NCI-H2196 treated with DMSO at 0.1 percent for 48 hours (cell line): ENCODE measurements around the gene ZCWPW2.

ENCODE experiments used
- DNase-seq: peaks from one replicate; lab custom pipeline; 2025; ENCODE audit not compliant: unreplicated experiment; lab: John Stamatoyannopoulos, UW

ZCWPW2 gene

GRCh38 chr3:28348629-28349468 is at the start of gene ZCWPW2, which contains the start of gene AZI2:
Gene ZCWPW2, plus strand, starts transcription at chr3:28348721. Its CDS starts 64,348 bp downstream, at chr3:28413069.
Gene AZI2, minus strand, starts transcription at chr3:28348824. Its CDS starts 8,207 bp downstream, at chr3:28340617.
- peak; percentile 51 for DNase-seq

DNA sequence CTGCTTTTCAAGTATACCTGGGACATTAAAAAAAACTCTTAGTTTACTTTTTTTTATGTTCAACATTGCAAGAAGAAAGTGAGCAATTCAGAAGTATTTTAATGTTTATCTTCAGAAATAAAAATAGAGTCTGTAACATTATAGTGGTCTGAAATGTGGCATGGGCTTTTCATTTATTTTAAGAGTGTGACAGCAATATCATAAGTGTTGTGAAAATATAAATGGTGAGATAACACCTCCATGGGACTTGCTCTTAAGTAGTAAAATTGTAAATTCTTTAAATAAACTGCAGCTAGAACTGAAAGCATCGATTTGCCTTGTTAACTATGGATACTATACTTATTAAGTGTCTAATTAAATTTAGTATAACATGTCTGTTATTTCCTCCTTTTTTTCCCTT is 48.8 kb upstream of the ZCWPW2 start:
- DNase-seq: no peak

DNA sequence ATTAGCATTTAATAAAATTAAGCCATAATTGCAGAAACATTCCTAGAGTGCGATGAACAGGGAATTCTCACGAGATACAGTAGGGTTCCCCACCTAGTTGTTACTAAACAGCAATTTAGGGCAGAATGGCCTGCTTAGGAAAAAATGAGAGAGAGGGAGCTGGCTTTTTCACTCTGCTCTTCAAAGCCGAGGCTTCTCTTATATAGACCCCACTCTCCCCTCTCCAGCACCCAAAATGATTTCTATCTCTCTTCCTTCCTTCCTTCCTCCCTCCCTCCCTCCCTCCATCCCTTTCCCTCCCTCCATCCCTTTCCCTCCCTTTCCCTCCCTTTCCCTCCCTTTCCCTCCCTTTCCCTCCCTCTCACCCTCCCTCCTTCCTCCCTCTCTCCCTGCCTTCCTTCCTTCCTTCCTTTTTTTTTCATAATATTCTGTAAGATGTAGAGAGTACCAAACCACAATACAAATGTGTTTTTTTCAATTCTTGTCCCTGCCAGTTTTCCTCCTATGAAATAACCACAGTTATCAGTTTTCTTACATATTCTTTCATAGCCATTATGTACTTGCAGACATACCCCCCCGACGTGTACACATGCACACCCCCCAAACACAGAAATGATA is 48.1 kb upstream of the ZCWPW2 start:
- no peak for DNase-seq

DNA sequence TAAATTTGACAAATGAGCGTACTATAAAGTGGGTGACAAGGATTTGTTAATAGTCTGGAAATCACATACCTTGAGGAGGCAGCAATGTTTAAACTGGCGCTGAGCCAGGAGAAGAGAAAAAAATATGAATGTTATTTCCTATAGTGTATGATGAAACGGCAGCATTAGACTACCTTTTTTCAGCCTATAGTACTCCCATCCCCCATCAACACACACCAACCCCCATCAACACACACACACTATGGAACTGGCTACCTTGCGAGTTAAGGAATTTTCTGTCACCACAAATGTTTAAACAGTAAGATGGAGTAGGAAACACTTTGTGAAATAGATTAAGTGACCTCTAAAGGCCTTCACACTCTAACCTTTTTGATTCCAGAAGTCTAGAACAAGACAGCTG is 46.8 kb upstream of the ZCWPW2 start:
- DNase-seq: no peak

GRCh38 chr3:28308196-28308595 is 40.3 kb upstream of the ZCWPW2 start:
- DNase-seq: no peak

- DNase-seq: no peak
Measured at GRCh38 chr3:28315711-28316110, 32.8 kb upstream of the ZCWPW2 start.

DNA sequence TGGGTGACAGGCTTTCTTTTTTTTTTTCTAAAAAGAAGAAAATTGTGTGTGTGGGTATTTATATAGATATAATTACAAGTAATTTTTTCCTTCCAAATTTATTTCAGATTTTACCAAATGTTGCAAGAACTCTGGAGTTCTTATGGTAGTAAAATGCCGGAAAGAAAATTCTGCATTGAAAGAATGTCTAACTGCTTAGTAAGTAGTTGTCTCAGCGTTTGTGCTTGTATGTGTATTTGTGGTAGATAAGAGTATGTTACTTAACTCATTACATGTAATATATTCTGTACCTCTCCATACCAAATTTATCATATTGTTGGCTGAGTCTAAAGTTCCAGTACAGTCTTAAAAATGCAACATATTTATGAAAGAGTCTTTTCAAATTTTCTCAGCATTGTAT is 32.3 kb upstream of the ZCWPW2 start:
- DNase-seq: no peak

- no peak for DNase-seq
Measured at GRCh38 chr3:28317438-28318022, 31.0 kb upstream of the ZCWPW2 start.

- DNase-seq: no peak
Measured at GRCh38 chr3:28320981-28321380, 27.5 kb upstream of the ZCWPW2 start.

- DNase-seq: no peak
Measured at GRCh38 chr3:28322464-28322863, 26.1 kb upstream of the ZCWPW2 start.

- DNase-seq: no peak
Measured at GRCh38 chr3:28326458-28326926, 22.0 kb upstream of the ZCWPW2 start.

DNA sequence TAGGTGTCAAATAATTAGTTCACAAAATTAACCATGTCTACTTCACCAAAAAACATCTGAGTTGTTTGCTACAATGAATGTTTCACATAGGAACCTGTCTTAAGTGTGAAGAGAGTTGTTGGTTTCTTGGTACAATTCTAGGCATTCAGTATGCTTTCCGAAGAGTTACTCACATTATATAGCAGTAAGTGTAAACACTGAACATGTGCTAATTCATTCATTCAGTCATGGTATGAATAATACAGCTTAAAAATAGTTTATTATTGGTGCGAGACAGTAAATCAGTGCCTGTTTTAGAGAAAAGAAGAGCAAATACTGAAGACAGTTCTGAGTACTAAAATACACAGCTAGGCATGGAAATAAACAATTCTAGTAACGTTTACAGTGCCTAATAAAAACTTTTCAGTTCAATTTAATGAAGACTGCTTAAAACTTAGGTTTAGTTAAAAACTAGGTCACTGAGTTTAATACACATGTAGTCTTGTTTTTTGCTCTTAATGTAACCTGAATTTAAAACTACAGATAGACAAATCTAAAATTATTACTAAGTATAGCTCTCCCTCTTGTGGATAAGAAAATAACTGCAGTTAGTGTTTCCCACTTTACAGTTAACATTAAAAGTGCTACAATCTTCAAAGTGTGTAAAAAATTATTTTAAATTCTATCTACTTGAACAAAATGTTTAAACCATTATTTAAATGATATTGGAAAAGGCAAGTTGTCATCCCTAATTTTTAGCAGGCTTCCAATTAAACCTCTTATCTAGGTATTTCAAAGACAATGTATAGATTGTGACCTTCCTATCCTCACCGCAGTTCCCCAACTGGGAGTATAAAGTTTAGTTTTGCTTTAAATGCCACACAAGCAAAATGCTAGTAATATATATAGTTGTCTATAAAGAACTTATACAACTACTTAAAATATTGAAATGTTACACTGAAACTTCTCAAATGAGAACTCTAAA is 20.1 kb upstream of the ZCWPW2 start:
- DNase-seq: no peak

GRCh38 chr3:28334552-28334951 is 14.0 kb upstream of the ZCWPW2 start:
- DNase-seq: no peak

GRCh38 chr3:28335246-28335645 is 13.3 kb upstream of the ZCWPW2 start:
- DNase-seq: no peak

DNA sequence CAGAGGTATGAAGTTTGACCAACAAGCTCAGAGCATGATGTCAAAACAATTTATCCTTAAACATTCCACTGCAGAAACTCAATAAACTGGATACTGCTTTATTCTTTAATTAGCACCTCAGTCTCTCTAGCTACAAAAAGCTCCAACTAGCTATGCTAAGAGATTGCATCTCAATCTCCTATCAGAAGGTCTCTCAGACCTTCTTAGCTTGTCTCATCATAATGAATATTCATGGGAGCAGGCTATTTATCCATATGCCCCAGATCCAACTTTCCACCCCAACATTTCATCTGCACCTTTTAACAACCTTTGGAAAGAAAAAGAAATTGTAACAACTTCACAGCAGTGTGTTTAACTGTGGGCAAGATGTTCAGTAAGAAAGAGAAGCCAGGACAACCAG is 11.3 kb upstream of the ZCWPW2 start:
- DNase-seq: no peak

- DNase-seq: no peak
Measured at GRCh38 chr3:28343144-28343543, 5.4 kb upstream of the ZCWPW2 start.

DNA sequence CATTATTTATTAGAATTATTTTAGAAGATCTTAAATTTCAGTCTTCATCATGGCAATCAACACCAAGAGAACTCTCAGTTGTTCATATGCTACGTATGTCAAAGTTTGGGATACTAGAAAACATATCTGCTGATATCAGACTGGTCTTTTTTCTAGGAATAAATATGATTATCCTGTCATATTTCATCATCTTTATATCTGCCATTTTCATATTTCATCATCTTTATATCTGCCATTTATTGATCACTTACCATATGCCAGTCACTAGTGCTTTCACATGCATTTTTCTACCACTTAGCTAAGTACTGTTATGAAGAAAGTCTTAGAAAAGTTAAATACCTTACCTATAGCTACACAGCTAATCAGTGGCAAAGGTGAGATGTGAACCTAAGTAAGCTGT is 2.8 kb upstream of the ZCWPW2 start:
- no peak for DNase-seq

DNA sequence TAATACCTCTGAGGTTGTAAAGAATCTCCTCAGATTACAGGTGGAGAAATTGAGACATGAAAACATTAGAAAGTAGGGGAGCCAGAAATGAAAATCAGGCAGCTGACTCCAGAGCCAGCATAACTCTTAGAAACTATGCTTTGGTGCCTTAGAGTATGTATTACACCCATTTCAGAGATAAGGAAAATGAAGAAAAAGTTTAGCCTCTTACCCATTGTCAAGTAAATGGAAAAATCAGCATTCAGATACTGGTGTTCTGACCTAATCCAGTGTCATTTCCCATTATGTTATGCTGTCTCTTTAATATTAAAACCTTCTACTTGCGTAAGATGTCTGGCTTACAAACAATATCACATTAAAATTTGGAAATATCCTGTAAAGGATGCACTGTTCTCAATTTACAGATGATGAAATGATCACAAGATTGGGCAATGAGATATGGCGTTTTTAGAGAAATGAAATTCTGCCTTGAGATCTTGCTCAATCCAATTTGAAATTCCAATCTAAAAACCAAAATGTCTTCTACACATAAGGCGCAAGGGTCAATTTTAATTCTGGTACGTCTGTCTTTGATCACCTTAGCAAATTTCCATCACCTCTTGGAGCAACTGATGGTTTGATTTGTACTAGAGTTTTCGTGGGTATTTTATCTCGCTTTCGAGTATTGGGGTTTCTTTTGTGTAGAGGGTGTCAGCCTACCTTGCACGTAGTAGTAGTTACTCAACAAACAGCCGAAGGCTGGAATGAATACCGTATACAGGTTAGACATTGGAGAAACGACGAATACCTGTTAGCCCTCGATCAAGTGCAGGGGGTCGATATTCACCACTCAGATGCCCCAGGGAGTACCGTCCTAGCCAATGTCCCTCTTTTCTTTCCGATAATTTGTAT is 902 bp upstream of the ZCWPW2 start:
- DNase-seq: no peak

DNA sequence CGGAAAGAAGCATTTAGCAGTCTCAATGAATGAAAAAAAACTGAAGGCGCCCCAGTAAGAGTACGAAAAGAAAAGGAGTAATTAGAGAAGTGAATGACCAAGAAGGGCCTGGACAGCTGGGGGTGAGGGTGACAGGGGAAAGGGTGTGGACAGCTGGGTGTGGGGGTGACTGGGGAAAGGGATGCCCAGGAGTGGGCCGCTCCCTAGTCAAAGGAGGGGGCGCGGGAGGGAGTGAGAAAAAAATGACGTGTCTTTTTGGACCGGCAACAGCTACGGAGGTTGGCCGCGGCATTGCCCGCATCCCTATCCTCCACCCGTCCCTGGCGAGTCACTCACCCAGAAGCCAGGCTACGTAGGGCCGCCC is 274 bp upstream of the ZCWPW2 start:
- no peak for DNase-seq

DNA sequence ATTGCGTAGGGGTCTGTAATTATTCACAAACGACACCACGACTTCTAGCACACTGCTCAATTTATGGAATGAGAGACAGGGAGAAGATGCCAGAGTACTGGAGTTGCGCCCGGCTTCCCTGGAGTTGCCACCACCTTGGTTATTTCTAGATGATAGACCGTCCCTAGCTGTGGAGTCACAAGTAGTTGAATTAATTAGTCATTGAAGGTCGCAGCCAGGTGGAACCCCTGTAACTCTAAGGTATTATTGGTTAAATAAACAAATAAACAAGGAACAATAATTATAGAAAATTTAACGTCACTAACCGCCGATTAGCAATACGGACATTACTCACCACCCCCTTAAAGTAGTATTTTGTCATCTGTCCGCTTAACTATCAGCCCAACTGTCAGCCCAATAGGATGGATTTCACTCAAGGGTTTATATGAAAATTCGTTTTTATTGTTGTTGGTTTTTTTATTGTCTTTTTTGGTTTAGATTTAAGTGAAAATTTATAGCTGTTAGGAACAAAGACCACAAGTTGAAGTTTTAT is 1.0 kb downstream of the ZCWPW2 start:
- DNase-seq: no peak
